Measurements from ENCODE around the gene TLE1.

DNA sequence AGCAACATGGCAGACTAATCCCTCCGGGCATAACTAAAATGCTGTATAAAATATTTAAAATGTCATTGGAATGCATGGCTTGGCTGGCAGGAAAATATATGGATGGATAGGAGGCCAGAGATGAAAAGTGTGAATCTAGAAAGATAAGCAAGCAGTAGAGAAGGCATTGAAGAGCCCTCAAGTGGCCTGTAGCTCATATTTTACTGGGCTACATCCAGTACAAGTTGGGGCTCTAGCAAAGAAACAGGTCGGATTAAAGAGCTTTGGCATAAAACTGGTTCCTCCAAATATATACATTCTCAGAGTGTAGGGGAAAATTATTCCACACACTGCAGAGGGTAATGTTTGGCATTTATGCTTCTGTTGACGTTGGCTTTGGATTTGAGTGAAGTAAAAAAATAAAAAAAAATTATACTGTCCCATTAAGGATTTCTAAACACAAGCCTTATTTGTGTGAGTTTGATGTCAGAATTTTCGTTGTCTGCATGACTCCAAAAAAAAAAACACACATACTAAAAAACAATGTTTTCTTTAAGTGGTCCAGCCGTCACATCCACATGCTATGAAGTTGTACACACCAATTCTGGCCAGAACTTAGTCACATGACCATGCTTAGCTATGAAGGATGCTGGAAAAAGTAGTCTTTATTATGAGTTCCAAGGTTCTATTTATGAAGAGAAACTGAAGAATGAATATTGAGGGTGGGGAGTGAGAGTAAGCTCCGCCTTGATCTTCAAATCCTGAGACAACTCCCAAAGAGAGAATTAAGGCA is 147.0 kb downstream of the TLE1 start:
- TF ChIP-seq, protein P1, sequence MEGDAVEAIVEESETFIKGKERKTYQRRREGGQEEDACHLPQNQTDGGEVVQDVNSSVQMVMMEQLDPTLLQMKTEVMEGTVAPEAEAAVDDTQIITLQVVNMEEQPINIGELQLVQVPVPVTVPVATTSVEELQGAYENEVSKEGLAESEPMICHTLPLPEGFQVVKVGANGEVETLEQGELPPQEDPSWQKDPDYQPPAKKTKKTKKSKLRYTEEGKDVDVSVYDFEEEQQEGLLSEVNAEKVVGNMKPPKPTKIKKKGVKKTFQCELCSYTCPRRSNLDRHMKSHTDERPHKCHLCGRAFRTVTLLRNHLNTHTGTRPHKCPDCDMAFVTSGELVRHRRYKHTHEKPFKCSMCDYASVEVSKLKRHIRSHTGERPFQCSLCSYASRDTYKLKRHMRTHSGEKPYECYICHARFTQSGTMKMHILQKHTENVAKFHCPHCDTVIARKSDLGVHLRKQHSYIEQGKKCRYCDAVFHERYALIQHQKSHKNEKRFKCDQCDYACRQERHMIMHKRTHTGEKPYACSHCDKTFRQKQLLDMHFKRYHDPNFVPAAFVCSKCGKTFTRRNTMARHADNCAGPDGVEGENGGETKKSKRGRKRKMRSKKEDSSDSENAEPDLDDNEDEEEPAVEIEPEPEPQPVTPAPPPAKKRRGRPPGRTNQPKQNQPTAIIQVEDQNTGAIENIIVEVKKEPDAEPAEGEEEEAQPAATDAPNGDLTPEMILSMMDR (IDR thresholded peaks at IDR 0.05): no peak
- TF ChIP-seq POLR2A (IDR thresholded peaks at IDR 0.05): no peak
- TF ChIP-seq EP300 (IDR thresholded peaks at IDR 0.05): no peak
